Right hindlimb (tissue), 1 donor: ENCODE measurements around the gene CUX1.

Experiments
- DNase-seq: peaks from one replicate; pipeline ENCODE4 v3.0.0-alpha.2; 2018

CUX1 gene

DNA sequence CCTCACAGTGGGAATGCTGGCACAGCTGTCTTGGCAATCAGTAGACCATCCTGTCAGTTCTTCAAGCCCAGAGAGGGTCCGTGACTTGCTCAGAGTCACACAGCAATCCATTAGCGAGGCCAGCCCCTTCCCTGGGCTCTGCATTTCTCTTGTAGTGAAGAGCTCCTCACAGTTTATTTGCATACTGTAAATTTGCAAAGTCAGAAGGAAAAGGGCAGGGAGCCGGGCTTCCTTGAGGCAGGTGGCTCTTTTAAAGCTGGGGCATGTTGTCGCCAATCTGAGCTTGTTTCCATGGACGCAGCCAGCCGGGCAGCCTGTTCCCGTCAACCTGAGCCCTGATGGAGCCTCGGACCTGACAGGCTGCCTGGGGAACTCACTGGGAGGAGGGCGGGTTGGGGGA, 123.4 kb downstream of the CUX1 start:
- DNase-seq, result no peak

DNA sequence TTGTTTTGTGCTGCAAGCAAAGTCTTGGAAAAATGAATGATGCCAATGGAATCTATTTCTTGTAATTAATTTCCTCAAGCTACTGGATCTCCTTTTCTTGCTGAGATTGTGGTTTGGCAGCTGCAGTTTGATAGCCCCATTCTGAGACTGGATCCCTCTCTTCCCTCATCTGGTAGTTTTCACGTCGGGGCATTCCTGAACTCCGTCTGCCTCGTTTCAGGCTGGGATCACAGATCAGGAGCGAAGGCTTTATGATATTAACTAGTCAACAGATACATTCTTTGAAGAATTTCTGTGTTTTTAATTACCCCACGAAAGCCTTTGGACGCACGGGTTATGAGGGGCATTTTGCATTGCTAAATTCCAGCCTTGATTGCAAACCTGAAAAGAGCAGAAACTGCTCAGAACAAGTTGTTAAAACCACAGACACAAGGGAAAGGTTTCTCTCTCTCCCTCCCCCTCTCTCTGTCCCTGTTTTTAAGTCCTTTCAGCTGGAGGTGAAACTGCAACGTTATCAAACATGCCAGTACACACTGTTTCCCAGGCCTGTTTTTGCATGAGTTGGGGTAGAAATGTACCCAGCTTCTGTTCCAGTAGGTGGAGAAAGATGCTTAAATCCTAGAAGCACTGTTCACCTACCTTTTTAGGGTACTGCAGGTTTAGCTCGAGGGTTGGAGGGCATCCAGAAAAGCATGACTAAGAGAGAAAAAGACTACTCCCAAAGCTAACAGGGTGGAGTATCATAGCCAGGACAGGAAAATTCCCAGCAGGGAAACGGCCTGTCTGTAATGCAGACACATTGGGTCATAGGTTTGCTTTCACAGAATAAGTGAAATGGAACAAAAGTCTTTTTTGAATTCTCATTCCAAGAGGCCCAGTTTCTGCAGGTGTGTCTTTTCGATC, 124.3 kb downstream of the CUX1 start:
- DNase-seq, result no peak

DNA sequence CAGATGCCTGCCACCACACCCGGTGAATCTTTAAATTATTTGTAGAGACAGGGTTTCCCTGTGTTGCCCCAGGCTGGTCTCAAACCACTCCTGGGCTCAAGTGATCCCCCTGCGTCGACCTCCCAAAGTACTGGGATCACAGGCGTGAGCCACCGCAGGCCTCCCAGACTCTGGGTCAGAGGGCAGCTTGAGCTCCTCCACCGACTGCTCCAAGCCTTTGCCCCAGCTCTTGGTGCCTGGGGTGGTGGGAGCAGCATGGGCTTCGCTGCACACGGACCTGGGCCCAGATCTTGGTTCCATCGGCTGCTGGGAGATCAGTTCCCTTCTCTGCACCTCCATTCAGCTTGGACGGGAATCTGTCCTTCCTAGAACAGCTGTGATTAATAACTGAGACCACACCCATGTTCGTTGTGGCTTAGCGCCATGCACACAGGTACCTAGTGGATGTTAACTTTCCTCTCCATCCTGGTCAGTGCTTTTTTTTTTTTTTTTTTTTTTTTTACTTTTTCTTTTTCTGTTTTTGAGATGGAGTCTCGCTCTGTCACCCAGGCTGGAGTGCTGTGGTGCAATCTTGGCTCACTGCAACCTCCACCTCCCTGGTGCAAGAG, 125.3 kb downstream of the CUX1 start:
- DNase-seq, result no peak

DNA sequence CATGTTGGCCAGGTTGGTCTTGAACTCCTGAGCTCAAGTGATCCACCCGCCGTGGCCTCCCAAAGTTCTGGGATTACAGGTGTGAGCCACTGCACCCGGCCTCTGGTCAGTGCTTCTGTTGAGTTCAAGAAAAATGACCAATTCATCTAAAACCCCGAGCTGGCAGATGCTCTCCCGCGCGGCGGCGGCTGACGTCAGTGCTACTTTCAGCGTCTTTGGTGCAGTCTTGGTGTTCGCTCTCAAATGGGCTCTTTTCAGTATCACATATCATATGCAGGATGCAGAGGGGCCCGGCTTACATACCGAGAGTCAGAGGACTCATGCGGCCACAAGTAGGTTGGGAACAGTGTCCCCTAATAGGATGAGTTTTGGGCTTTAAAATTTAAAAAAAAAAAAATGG, 125.9 kb downstream of the CUX1 start:
- no peak for DNase-seq

DNA sequence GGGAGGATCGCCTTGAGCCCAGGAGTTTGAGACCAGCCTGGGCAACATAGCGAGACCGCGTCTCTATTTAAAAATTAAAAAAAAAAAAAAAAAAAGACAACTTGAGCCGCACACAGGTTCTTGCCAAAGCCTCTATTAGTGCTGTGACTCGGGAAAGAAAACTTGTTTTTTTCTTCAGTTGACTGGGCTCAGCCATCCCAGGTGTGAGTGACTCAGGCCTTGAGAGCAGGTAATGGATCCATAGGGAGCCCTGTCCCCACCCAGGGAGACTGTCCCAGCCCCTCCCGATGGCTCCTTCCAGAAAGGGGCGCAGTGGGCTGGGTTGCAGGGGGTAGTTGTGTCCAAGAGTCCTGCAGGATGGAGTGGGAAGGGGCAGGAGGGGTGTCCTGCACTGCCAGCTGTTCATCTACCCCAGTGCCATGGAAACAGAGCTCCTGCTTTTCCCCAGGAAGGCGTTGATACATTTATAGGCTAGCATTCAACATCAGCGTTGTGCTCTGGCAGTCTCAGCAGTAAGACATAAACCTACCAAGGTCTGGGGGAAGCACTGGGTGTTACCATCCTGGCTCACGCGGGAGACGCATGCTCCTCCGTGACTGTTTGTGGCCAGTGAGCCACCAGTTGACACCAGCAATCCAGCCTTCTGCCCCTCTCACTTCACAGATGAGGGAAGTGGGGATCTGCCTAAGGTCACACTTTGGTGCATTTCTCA, 126.6 kb downstream of the CUX1 start:
- DNase-seq, result no peak

DNA sequence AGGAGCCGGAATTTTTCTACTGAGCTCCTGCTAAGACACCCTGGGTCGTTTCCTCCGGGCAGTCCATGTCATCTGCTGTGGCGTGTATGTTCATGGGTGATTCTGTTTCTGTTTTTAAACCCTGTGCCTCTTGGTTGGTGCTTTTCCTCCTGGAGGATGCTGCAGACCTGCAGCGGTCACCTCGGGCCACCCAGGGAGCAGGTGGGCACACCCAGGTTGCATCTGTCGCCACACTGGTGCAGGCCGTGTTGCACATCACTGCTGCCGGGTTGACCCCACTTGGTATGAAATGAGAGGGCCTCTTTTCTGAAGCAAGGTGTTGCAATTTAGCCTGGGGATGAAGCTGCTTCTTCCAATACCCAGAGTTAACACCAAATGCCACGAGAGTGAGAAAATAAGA, 127.2 kb downstream of the CUX1 start:
- DNase-seq, result no peak

DNA sequence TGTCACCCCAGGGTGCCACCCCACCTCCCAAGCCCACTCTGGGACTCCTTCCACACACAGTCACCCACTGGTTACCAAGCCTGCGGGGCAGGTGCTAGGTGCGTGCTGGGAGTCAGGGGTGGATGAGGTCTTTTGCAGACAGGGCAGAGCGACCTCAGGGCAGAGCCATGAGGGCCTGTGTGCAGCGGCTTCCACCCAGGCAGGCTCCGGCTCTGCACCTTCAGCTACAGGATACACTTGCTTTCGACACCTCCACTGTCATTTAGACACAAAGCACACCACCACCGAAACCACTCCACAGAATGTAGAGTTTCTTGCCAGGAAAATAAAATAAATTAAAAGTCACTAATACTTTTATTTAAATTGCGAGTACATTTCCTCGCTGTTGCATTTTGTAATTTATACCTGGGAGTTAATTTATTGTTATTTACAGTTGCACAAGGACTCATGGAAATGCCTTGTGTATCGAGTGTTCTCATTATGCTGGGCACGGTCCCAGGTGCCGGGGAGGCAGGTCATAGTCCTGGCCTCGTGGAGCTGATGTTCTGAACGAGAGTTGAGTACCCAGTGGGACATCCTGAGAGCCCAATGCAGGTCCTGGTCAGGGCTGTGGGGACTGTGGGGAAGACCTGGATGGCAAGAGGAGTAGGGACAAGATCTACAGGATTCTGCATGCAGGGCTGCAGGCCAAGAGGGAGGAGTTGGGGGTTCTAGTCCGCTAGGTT, 127.8 kb downstream of the CUX1 start:
- DNase-seq, result no peak

DNA sequence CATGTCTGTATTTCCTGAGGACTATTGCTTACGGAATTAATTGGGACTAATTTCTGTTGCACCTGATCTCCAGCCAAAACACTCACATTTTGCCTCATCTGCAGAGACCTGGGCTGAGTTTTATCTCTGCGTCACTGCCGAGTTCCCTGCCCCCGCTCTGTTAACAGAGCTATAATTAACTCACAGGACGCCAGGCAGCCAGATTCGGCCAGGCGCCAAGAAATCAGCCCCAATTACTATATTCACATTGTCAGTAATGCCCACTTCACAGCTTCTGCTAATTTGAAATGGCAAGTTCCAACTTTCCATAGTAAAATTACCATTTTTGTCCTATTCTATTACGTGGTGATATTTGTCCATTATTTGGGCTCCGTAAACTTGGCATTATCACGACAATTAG, 130.5 kb downstream of the CUX1 start:
- DNase-seq, result no peak

DNA sequence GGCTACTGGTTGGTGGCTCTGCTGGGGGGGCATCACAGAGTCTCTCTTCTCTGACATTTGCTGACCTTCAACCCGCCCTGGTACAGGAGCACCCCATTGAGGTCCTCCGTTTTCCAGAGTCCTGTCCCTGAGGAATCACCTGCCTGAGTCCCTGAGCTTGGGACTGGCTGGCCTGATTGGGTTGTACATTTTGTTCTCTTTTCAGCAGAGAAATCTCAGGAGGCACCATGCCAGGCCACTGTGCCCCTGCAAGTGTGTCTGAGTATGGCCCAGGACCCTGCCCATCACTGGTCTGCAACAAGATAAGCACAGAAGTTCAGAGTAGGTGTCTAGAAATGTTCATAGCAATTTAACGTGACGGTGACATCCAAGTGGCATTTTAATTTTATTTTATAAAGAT, 131.2 kb downstream of the CUX1 start:
- DNase-seq, result no peak

DNA sequence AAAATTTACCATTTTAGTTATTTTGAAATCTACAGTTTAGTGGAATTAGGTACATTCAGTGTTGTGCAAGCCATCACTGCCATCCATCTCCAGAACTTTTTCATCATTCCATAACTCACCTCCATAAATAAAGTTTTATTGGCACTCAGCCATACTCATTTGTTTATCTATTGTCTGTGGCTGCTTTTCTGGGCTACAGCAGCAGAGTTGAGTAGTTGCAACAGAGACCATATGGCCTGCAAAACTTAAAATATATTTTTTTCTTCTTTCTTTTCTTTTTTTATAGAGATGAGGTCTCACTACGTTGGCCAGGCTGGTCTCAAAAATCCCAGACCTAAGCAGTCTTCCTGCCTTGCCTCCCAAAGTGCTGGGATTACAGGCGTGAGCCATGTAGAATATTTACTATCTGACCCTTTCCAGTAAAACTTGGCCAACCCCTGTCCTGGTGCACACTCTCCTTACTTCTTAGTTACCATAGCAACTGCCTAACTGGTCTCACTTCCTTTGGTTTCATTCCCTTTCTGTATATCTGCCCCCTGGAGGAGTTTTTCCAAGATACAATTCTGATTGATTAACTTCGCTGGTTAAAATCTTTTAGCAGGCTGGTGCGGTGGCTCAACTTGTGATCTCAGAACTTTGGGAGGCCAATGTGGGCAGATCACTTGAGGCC, 133.2 kb downstream of the CUX1 start:
- DNase-seq, result no peak

DNA sequence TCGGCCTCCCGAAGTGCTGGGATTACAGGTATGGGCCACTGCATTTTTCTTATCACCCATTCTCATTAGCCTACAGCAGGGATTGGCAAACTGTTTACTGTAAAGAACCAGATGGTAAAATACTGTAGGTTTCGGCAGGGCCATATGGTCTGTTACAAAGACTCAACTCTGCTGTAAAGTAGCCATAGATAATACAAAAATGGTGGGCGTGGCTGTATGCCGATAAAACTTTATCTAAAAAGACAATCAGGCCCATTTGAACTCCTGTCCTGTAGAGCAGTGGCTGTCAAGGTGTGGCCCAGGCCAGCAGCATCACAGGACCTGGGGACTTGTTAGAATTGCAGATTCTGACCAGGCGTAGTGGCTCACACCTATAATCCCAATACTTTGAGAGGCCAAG, 134.3 kb downstream of the CUX1 start:
- no peak for DNase-seq

DNA sequence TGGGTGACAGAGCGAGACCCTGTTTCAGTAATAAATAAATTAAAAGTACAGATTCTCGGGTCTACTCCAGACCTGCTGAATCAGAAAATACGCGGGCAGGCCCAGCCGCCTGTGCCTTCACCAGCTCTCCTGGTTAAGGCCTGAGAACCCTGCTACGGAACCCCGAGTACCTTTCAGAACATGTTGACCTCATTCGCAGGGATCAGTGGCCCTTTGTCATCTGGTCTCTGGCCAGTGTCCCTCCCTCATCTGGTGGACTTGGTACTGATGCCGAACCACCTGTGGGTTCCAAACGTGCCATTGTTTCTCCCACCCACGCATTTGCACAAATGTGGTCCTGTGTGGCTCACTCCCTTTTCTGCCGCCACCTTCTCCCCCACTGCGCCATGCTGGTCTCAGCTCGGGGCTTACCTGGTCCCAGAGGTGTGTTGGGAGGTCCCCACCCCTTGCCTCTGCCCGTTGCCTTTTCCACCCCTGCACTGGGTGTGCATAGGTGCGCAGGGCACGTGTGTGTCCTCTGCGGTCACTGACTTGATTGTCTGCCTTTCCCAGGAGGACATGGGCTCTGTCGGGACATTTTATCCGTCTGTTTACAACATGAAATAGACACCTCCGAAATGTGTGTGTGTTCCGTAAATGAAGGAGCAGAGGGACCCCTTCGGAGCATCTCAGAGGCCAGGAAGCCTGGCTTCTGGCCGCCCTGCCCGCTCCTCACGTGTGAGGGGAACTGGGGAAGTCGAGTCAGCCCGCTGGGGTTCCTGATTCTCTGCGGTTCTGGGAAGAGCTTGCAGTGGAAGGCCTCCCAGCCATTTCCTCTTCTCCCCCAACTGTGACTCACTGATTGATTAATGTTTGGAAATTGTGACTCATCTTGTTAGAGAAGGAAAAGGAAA, 135.2 kb downstream of the CUX1 start:
- no peak for DNase-seq

DNA sequence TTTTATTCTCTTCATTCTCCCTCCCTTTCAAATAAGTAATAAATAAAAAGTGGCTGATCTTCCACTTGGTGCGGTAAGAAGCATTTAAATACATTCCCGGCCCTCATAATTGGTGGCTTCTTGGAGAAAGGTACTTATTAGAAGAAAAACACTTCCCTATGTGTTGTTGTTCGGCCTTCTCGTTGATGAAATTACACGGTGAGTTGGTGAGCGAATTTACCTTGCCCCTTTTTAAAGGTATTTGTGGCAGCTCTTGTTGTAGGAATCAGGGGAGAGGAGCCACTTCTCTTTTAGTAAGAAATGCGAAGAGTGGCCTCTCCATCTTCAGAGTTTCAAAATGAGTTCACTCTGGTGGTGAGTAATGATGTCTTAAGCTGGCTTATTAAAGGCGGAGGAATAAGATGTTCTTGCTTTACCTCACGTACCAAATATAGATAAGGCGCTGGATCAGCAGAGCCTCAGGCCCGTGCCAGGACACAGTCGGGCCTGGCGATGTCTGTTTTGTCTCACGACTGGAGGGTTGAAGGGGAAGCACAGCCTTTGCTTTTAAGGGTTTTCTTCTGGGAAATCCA, 135.9 kb downstream of the CUX1 start:
- no peak for DNase-seq

DNA sequence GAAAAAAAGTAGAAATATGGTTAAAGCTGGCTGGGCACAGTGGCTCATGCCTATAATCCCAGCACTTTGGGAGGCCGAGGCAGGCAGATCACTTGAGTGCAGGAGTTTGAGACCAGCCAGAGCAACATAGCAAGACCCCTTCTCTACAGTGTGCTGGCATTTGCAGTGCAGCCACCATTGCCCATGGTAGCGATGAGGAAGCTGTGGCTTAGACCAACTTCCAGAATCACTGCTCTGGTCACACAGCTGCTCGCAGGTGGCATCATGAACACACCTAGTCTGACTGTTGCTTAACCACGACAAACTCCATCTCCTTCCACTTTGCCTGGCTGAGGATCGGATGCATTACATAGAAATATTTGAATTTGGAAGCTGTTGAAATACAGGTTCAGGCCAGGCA, 137.1 kb downstream of the CUX1 start:
- no peak for DNase-seq

DNA sequence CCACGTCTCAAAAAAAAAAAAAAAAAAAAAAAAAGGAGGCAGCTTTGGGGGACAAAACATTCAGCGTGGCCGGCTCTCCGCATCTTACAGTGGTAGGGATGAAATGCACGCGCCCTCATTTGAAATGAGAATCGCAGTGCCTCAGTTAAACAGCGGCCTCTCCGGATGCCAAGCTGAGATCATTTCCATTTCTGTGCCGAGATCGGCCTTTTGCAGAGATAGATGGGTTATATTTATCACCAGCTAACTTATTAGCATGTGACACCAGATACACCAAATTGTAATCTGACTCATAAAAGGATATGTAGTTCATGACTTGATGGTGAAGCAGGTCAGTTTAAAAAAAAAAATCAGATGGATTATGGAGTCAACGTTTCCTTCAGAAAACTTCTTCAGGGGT, 138.7 kb downstream of the CUX1 start:
- DNase-seq, result no peak

DNA sequence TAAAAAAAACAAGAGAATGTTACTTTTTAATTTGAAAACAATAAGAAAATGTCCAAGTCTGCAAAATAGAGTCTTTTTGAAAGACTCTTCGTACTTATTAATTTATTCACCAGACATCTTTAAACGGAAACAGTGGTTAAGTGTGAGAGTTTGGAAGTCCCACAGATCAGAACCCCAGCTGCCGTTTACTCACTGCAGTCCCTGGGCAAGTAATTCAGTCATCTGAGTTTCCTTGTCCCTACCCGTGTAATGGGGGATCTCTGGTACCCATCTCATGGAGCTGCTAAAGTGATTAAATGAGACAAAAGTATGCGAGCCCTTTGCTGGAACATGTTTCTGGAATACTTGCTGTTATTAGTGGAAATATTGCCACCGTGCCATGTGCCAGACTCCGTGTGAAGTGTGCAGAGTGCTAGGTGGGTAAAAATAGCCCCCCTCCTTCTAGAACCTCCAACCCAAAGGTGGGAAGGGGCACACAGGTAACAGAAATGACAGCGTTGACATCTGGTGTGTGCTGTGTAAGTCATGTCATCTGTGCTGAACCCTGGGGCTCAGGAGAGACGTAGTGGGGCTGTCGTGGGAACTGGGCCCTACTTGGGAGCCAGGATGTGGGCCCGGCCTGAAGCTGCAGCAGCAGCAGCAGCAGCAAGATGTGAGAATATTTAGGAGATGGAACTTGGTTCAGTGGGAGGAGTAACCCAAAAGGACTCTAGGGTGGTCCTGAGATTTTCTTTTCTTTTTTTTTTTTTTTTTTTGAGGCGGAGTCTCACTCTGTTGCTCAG, 140.5 kb downstream of the CUX1 start:
- peak; percentile 30 for DNase-seq

DNA sequence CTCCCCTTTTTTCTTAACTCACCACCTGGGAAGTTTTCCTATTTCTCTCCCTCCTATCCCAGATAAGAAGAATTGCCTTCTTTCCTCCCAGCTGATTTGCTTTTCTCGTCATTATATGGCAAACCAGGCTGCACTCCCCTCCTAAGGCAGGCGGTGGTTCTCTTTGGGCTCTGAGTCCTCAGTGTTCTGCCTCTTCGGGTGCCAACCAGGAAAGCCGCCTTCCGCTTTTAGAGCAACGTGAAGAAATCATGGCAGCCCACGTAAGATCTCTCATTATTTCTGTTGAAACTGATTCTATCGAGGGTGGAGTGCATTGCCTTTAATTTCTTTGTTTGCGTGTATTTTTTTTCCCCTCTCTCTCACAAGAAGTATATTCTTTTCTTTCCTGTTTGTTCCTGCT, 141.9 kb downstream of the CUX1 start:
- no peak for DNase-seq

DNA sequence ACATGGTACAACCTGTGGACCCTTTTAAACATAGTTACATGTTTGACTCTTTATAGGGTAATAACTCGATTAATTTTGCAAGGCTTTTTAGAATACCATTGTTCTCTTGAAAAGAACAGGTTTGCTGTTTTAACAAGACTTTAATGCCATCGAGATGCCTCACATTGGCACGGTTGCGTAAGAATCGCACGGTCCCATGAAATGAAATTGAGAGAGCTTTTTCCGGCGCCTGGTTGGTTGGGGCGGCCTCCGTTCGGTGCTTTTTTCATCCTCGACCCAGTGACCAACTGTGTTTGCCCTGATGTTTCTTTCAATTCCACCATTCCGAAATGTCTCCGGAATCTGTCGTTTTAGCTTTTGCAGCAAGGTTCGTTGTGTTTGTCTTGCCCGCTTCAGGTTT, 142.4 kb downstream of the CUX1 start:
- DNase-seq, result no peak

DNA sequence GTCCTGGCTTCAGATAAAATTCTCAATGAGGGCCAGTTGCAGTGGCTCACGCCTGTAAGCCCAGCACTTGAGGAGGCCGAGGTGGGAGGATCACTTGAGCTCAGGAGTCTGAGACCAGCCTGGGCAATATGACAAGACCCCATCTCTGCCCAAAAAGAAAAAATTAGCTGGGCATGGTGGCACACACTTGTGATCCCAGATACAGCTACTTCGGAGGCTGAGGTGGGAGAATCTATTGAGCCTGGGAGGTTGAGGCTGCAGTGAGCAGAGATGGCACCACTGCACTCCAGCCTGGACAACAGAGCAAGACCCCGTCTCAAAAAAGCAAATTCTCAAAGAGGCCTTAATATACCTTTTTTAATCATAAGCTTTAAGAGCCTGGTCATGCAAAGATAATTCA, 142.9 kb downstream of the CUX1 start:
- no peak for DNase-seq

DNA sequence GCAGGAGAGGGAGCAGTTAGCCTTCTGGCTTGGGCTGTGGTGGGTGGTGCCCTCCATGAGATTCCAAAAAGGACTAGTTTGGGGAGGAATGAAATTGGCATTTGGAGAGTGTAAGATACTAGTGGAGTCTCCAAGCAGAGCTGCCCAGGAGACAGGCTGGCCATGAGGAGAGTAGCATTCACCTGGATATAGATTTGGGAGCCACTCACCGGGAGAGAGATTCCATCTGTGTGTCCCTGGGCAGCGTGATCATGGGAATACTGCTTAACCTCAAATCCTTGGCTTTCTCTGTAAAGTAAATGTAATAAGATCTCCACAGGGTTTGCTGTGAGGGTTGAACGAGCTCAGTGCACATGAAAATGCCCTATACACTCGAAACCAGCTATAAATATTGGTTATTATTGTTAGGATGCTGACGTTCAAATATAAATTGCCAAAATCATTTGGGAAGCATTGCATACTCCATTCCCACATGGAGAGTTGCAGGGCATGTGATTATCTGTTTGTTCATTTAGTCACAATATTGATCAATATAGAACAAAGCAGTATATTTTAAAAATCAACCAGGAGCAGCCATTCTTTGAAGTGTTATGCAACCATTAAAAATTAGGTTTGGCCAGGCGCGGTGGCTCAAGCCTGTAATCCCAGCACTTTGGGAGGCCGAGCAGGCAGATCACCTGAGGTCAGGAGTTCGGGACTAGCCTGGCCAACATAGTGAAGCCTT, 143.7 kb downstream of the CUX1 start:
- DNase-seq, result no peak
